Stimulated activated CD4-positive, alpha-beta T cell treated with anti-CD3 and anti-CD28 coated beads, Interleukin-15, amount 100 ng/mL, for 1 hour (primary cell): ENCODE measurements around the gene AKT2.

ENCODE experiments used
- DNase-seq, 2 donors: peaks; one replicate each; pipeline ENCODE4 v3.0.0-alpha.2; 2020; ENCODE audit warnings: low read depth in 1 of 2, low spot score in 1 of 2

AKT2 gene

DNA sequence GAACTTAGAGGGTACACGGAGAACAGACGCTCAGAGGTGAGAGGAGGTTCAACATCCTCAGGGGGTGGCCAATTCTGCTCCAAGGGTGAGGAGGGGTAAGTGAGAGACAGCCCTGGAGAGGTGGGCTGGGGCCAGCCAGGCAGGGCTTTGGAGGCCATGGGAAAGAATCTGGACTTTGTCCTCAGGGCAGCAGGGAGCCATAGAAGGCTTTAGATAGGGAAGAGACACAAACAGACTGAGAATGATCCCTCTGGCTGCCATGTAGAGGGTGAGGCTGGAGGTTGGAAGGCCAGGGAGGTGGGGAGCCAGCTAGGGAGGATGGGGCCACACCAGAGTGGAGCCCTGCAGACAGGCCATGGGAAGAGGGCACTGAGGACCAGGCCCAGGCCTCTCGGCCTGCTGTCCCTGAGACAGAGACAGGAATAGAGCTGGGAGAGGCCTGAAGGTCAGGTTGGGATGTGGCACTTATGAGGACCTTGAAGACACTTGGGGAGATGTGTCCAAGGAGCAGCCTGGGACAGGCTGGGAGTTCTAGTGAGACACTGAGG is 29.5 kb downstream of the AKT2 start:
- no peak for DNase-seq

- no peak for DNase-seq
Observed at GRCh38 chr19:40254714-40255418, 30.3 kb downstream of the AKT2 start.

DNA sequence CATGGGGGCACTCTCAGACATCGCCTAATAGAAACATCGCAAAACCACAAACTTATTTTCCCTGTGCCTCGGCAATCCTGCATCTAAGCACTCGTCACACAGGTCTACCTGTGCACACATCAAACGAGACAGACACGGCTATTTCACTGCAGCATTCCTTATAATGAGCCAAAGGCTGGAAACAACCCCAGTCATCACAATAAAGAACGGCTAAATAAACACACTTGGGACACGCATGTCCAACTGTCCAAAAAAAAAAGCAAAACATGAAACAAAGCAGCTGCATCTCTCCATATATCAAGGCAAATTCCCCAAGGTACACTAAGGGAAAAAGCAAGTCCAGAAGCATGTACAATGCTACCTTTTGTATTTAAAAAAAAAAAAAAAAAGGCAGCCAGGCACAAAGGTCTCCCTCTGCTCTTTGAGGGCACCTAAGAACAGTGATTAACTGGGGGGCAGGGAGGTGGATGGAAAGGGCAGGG is 31.5 kb downstream of the AKT2 start:
- DNase-seq: no peak

DNA sequence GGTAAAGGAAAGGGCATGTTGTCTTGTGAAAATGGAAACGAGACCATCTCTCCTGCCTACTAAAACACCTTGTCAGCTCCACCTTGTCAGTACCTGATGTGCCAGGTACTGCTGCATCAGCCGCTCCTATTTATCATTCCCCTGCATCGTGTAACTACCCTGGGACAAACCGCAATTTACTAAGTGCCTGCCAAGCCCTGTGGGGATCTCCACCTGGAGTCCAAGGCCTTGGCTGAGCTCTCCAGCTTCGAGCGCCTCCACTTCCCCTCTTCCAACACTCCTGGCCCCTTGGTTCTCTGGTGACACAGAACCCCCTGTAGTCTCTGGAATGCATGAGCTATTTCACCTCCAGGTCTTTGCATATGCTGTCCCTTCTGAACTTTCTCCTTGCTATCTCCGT is 32.8 kb downstream of the AKT2 start:
- no peak for DNase-seq

DNA sequence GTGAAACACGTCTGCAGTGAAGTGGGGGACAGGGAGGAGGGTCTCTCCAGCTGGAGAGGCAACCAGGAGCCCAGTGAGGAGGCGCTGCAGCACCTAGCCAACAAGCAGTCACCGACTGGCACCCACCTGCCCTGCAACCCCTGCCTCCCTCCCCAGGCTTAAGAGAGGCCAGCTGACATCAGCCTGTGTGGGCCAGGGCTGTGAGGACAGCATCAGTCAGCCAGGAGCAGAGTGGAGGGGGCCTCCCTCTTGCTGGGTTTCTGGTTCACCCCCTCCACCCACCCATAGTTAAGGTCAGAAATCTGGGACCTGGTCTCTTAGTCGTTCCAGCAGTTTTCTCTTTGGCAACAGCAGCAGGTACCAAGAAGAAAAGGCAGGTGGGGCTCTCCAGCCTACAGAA is 33.2 kb downstream of the AKT2 start:
- no peak for DNase-seq

DNA sequence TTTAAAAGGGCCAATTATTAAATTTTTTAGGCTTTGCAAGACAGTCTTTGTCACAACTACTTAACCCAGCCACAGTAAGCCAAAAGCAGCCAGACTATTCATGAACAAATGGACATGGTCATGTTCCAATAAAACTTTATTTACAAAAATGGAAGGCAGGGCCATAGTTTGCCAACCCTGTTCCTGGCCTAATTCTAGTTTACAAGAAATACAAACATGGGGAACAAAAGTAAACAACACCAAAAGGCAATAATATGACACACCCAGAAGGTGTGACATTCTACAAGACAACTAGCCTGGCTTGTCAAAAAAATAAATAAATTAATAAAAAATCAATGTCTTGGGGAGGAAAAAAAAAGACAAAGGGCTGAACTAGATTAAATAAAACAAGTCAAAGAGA is 33.9 kb downstream of the AKT2 start:
- no peak for DNase-seq

- no peak for DNase-seq
Observed at GRCh38 chr19:40249781-40250180, 35.4 kb downstream of the AKT2 start.

DNA sequence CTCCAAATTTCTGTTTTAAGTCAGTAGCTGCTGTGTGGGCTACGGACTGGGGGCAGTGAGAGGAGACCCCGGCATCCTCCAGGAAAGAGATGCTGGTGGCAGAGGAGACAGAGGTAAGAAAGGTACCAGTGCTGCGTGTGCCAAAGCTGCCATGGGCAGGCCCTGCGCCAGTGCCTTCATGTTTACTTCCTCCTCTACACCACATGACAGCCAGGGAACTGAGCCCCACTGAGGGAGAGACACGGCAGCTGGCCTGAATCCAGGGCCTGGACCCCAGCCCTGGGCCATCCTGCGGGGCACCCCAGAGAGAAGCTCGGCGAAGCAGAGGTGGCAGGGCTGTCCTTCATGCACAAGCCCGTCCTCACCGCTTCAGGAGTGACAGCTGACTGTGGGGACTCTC is 35.9 kb downstream of the AKT2 start:
- DNase-seq: no peak

DNA sequence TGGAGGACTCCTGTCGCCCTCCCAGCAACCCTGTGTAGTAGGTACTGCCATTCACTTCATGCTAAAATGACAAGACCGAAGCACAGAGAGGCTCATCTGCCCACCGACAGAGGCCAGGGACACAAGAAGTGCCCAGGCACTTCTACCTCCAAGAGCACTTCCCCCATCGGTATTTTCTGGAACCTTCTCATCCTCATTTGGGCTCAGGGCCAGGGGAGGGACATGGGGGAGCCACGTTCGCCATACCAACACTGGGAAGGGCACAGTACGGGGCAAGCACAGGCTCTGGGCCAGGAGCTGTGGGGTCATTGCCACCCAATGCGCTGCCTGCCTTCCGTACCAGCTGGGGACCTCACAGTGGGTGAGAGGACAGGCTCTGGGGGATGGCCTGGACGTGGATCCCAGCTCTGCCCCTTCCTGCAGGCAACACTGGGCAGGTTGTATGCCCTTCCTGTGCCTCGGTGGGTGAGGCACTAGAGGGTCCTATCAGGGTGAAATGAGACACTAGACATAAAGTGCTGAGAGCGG is 37.3 kb downstream of the AKT2 start:
- DNase-seq: no peak

DNA sequence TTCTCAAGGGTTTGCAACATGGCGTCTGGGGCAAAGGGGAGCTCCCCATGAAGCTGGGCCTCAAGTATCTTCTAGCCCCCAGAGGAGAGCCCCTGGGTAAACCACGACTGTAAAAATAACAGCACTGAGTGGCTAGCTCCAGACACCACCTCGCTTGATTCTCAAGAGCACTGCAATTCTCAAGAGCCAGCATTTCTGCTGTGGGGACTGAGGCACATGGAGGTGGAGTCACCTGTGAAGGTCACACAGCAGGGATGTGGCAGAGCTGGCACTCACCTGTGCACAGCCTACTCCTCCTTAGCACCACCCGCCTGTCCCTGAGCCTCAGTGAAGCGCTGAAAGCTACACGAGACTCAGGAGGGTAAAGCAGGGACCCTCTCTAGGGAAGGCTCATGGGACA is 38.0 kb downstream of the AKT2 start:
- DNase-seq: no peak

DNA sequence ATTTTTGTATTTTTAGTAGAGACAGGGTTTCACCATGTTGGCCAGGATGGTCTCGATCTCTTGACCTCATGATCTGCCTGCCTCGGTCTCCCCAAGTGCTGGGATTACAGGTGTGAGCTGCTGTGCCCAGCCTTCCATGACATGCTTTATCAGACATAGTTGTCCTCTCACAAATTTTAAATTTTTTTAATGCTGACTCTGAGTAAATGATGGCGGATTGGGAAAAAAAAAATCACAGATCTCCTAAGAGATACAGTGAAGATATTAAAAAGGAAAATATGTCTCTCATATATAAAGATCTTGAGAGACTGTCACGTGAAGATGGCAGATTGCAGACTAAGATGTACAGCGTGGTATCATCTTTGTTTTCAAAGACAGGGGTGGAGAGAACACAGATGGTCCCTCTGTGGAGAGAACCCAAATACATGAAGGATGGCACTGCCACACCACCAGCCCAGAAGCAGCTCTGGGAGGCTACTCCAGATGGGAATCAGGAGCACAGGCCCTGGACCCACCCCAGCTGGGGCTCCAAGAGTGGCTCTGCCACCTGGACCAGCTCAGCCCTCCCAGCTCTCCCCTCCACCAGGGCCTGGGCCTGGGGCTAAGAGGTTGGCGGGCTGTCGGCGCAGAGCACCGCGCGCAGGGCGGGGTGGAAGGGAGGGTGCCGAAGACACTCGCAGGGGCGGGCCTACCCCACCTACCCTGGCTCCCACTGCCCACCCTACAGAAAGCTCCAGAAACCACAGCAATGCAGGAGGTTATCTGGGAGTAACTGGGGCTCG is 38.7 kb downstream of the AKT2 start:
- DNase-seq: no peak

GRCh38 chr19:40245506-40246128 is 39.5 kb downstream of the AKT2 start:
- no peak for DNase-seq

GRCh38 chr19:40244579-40245317 is 40.4 kb downstream of the AKT2 start:
- DNase-seq: no peak

- no peak for DNase-seq
Observed at GRCh38 chr19:40243181-40243580, 42.0 kb downstream of the AKT2 start.

DNA sequence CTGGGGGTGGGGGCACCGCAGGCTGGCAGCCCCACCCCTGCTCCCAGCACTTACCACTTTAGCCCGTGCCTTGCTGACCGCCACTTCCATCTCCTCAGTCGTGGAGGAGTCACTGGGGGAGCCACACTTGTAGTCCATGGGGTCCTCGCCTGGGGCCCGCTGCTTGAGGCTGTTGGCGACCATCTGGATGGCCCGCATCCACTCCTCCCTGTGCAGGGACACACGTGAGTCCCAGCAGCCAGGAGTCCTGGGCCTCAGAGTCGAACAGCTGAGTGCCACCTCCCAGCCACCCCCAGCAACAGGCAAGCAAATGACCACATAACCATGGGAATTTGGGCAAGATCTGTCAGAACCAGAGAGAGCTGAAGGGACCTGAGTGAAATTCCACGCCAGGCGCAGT is 42.7 kb downstream of the AKT2 start:
- DNase-seq: no peak

GRCh38 chr19:40241809-40242384 is 43.2 kb downstream of the AKT2 start:
- no peak for DNase-seq

DNA sequence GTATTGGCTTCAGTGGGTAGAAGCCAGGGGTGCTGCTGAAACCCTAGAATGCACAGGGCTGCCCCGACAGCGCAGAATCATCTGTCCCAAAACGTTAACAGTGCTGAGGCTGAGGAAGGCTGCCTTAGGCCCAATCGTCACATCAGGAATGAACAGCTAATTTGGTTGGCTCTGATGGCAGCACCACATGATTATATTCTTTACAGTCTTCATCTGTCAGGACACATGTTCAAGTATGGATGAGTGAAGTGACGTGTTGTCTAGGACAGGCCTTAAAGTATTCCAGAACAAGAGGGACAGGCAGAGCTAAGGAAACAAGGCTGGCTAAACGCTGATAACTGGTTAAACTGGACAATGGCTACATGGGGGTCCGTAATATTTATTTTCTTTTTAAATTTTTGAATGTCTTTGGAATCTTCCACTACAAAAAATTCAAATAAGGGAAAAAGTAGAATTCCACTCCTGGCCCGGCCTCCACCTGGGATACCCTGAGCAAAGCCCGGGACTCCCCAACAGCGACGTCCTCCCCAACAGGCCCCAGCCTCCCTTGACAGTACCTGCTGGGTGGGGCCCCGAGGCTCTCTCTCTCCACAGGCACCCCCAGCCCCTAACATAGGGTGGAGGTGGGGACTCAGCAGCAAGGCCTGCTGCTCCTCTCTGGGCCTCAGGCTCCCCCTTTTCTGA is 43.9 kb downstream of the AKT2 start:
- no peak for DNase-seq

DNA sequence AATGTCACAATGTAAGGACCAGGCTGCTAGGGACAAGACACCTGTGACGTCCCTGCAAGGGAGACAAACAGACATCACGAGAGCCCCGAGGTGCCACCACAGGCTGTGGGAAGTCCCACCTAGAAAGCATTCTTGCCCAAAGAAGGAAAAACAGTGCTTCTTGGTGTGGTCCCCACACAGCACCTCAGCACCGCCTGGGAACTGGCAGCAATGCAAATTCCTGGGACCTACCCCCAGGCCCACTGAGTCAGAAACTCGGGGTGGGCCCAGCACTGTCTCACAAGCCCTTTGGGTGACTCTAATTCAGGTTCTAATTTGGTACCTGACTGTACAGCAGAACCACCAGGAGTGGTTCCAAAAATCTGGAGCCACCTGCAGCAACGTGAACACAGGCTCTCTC is 44.8 kb downstream of the AKT2 start:
- DNase-seq: no peak

GRCh38 chr19:40239415-40240226 is 45.5 kb downstream of the AKT2 start:
- DNase-seq: no peak
